HepG2 (cell line): ENCODE data around the gene SLC25A43. TPM values are rescaled to one million over a fixed set of nuclear protein-coding genes. Genes with fewer than 3 reads are reported as not detected.

Source experiments
- ATM ChIP-seq: fragments of 450-650 bp; IDR thresholded peaks from 2 replicates; pipeline ENCODE4 v1.7.1; 2017; ENCODE audit warnings: mild to moderate bottlenecking, borderline replicate concordance
- HDAC2 ChIP-seq: sonication (generic); formaldehyde crosslinking; IDR thresholded peaks from 2 replicates; pipeline ENCODE4 v1.4.0; 2020; ENCODE audit warnings: missing genetic modification reagents
- HES4 ChIP-seq: sonication (generic); formaldehyde crosslinking; IDR thresholded peaks from 2 replicates; pipeline ENCODE4 v1.9.0; 2021; ENCODE audit warnings: mild to moderate bottlenecking, missing genetic modification reagents, borderline replicate concordance
- HMGXB3 ChIP-seq: sonication (generic); formaldehyde crosslinking; IDR thresholded peaks from 2 replicates; pipeline ENCODE4 v1.4.0; 2020; ENCODE audit warnings: missing genetic modification reagents, borderline replicate concordance
- IRF2 ChIP-seq: IDR thresholded peaks from 2 replicates; pipeline ENCODE4 v1.6.1; 2018; ENCODE audit warnings: missing genetic modification reagents, missing compliant biosample characterization
- IRX3 ChIP-seq: sonication (generic); formaldehyde crosslinking; IDR thresholded peaks from 2 replicates; pipeline ENCODE4 v1.8.1; 2023; ENCODE audit warnings: mild to moderate bottlenecking, low read depth, missing genetic modification reagents, borderline replicate concordance
- MTF2 ChIP-seq: sonication (generic); formaldehyde crosslinking; IDR thresholded peaks from 2 replicates; pipeline ENCODE4 v1.5.0; 2020; ENCODE audit warnings: missing genetic modification reagents, borderline replicate concordance
- NCOR1 ChIP-seq: fragments of 200-600 bp; sonication (generic); IDR thresholded peaks from 2 replicates; pipeline ENCODE4 v1.7.0; 2017; ENCODE audit warnings: antibody characterized with exemption, low read length, borderline replicate concordance
- SP1 ChIP-seq, 2 experiments: fragments of 450-650 bp in 1 of 2; sonication (generic) in 1 of 2; formaldehyde crosslinking in 1 of 2; IDR thresholded peaks; 2 replicates each; pipeline versions ENCODE4 v1.4.0 to v1.6.1; 2016 to 2020; ENCODE audit warnings: missing genetic modification reagents in 1 of 2
- SRY ChIP-seq: sonication (generic); formaldehyde crosslinking; IDR thresholded peaks from 2 replicates; pipeline ENCODE4 v1.8.0; 2022; ENCODE audit warnings: mild to moderate bottlenecking, missing genetic modification reagents
- ZBTB2 ChIP-seq: sonication (generic); formaldehyde crosslinking; IDR thresholded peaks from 2 replicates; pipeline ENCODE4 v1.8.0; 2022; ENCODE audit warnings: low read depth, missing genetic modification reagents
- ZNF274 ChIP-seq: sonication (generic); formaldehyde crosslinking; IDR thresholded peaks from 2 replicates; pipeline ENCODE4 v1.5.1; 2020; ENCODE audit warnings: mild to moderate bottlenecking, missing genetic modification reagents
- ZNF350 ChIP-seq: sonication (generic); formaldehyde crosslinking; IDR thresholded peaks from 2 replicates; pipeline ENCODE4 v1.4.0; 2020; ENCODE audit warnings: mild to moderate bottlenecking, low read depth, missing genetic modification reagents, borderline replicate concordance
- ZNF563 ChIP-seq: sonication (generic); formaldehyde crosslinking; IDR thresholded peaks from 2 replicates; pipeline ENCODE4 v1.8.0; 2022; ENCODE audit warnings: mild to moderate bottlenecking, moderate library complexity, missing genetic modification reagents
- ZSCAN9 ChIP-seq: IDR thresholded peaks from 2 replicates; pipeline ENCODE4 v1.6.1; 2016; ENCODE audit warnings: borderline replicate concordance
- polyA plus RNA-seq, 8 experiments: library from polyadenylated mRNA; depleted of rRNA in 3 of 8; stranded (reverse) in 7 of 8; unstranded in 1 of 8; fragments of >200 nt; fragmentation: Illumina TruSeq in 4 of 8; extraction: Trizol in 4 of 8; gene quantifications; 2 replicates each; pipeline versions ENCODE4 v1.2.1 to v1.2.3, GENCODE V29; 2011 to 2016; ENCODE audit warnings: low read depth in 4 of 8, missing spikeins in 1 of 8, mixed read lengths in 1 of 8; ENCODE audit not compliant: insufficient read depth in 1 of 8
- total RNA-seq, 5 experiments: library from RNA; depleted of rRNA; stranded (reverse); fragments of >200 nt; fragmentation: Illumina TruSeq; extraction: Trizol; gene quantifications; 2 replicates each; pipeline ENCODE4 v1.2.3, GENCODE V29; 2016; ENCODE audit warnings: low read depth in 1 of 5
- TF ChIP-seq, protein P1 (sequence below): sonication (generic); formaldehyde crosslinking; IDR thresholded peaks from 2 replicates; pipeline ENCODE4 v1.4.0; 2020; ENCODE audit warnings: mild to moderate bottlenecking, missing genetic modification reagents
- TF ChIP-seq, protein P2 (sequence below): sonication (generic); formaldehyde crosslinking; IDR thresholded peaks from 2 replicates; pipeline ENCODE4; 2020; ENCODE audit warnings: missing genetic modification reagents, mild to moderate bottlenecking, borderline replicate concordance

The SLC25A43 gene
- total and polyA plus RNA-seq, 2 of the 13 experiments (the other 11 are each of a cell fraction or from before 2014, with no cell fraction given): 5.8 to 13.2 TPM

DNA sequence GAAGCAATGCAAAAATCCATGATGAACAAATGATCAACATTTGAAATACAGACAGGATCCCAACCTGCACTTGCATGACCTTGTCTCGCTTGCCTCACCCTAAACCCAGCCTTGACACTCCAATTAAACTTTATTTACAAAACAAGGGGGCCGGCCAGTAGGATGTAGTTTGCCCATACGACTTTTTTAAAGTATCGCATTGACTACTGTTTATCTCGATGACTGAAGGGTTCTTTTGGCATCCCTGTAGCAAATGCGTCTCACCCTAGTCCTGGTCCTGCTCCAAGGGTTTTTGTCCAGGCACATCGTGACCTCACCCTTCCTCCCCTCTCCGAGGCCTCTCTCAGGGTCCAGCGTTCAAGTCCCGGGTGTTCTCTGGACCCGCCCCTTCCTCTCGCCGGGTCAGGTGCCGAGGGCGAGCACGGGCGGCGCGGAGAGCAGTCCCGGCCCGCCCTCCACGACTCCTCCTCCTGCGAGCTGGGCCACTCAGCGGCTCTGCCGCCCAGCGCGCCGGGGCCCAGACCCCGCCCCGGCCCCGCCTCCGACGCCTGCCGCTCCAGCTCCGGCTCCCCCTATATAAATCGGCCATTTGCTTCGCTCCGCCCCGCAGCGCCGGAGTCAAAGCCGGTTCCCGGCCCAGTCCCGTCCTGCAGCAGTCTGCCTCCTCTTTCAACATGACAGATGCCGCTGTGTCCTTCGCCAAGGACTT lies 68.9 kb downstream of the SLC25A43 start, which contains the start of gene SLC25A5 (continued):
- TF ChIP-seq, protein P1, sequence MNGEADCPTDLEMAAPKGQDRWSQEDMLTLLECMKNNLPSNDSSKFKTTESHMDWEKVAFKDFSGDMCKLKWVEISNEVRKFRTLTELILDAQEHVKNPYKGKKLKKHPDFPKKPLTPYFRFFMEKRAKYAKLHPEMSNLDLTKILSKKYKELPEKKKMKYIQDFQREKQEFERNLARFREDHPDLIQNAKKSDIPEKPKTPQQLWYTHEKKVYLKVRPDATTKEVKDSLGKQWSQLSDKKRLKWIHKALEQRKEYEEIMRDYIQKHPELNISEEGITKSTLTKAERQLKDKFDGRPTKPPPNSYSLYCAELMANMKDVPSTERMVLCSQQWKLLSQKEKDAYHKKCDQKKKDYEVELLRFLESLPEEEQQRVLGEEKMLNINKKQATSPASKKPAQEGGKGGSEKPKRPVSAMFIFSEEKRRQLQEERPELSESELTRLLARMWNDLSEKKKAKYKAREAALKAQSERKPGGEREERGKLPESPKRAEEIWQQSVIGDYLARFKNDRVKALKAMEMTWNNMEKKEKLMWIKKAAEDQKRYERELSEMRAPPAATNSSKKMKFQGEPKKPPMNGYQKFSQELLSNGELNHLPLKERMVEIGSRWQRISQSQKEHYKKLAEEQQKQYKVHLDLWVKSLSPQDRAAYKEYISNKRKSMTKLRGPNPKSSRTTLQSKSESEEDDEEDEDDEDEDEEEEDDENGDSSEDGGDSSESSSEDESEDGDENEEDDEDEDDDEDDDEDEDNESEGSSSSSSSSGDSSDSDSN (CRISPR knock-in tag): no peak
- TF ChIP-seq ZNF350 (no peak), HDAC2 (CRISPR knock-in tag) (peak; percentile 36; the same call in 1 of the 2 replicates), SRY (CRISPR knock-in tag) (peak; percentile 19; the same call in 1 of the 2 replicates), HES4 (CRISPR knock-in tag) (0 out of 2 replicates have a peak, but pooled peaks have one; percentile 32), ZBTB2 (0 out of 2 replicates have a peak, but pooled peaks have one; percentile 34), HMGXB3 (CRISPR knock-in tag) (peak; percentile 56; the same call in 1 of the 2 replicates), IRX3 (CRISPR knock-in tag) (no peak), NCOR1 (peak; percentile 16; the same call in 1 of the 2 replicates), ZSCAN9 (CRISPR knock-in tag) (no peak), SP1 (IDR thresholded peaks at IDR 0.05) (no peak), SP1 (CRISPR knock-in tag; IDR thresholded peaks at IDR 0.05) (peak; percentile 48; the same call in 1 of the 2 replicates), IRF2 (CRISPR knock-in tag) (no peak), ZNF274 (CRISPR knock-in tag) (peak; percentile 49; the same call in 1 of the 2 replicates), MTF2 (CRISPR knock-in tag) (no peak), ZNF563 (CRISPR knock-in tag) (peak; percentile 41; the same call in 1 of the 2 replicates), ATM (no peak)
- TF ChIP-seq, protein P2, sequence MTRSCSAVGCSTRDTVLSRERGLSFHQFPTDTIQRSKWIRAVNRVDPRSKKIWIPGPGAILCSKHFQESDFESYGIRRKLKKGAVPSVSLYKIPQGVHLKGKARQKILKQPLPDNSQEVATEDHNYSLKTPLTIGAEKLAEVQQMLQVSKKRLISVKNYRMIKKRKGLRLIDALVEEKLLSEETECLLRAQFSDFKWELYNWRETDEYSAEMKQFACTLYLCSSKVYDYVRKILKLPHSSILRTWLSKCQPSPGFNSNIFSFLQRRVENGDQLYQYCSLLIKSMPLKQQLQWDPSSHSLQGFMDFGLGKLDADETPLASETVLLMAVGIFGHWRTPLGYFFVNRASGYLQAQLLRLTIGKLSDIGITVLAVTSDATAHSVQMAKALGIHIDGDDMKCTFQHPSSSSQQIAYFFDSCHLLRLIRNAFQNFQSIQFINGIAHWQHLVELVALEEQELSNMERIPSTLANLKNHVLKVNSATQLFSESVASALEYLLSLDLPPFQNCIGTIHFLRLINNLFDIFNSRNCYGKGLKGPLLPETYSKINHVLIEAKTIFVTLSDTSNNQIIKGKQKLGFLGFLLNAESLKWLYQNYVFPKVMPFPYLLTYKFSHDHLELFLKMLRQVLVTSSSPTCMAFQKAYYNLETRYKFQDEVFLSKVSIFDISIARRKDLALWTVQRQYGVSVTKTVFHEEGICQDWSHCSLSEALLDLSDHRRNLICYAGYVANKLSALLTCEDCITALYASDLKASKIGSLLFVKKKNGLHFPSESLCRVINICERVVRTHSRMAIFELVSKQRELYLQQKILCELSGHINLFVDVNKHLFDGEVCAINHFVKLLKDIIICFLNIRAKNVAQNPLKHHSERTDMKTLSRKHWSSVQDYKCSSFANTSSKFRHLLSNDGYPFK (CRISPR knock-in tag): peak; percentile 93; the same call in 1 of the 2 replicates
